K562 treated with DMSO at 1 percent for 4 hours (cell line): Measurements from ENCODE around the gene EDAR. TPM values are rescaled to one million over a fixed set of nuclear protein-coding genes. Genes with fewer than 3 reads are reported as not detected.

Experiments
- total RNA-seq: library from RNA; unstranded; fragments of 300-600 nt; gene quantifications from 2 replicates; pipeline ENCODE4 v1.2.3, GENCODE V29; 2022; ENCODE audit not compliant: insufficient read depth

The EDAR gene
- total RNA-seq, result not detected in 2 replicates

DNA sequence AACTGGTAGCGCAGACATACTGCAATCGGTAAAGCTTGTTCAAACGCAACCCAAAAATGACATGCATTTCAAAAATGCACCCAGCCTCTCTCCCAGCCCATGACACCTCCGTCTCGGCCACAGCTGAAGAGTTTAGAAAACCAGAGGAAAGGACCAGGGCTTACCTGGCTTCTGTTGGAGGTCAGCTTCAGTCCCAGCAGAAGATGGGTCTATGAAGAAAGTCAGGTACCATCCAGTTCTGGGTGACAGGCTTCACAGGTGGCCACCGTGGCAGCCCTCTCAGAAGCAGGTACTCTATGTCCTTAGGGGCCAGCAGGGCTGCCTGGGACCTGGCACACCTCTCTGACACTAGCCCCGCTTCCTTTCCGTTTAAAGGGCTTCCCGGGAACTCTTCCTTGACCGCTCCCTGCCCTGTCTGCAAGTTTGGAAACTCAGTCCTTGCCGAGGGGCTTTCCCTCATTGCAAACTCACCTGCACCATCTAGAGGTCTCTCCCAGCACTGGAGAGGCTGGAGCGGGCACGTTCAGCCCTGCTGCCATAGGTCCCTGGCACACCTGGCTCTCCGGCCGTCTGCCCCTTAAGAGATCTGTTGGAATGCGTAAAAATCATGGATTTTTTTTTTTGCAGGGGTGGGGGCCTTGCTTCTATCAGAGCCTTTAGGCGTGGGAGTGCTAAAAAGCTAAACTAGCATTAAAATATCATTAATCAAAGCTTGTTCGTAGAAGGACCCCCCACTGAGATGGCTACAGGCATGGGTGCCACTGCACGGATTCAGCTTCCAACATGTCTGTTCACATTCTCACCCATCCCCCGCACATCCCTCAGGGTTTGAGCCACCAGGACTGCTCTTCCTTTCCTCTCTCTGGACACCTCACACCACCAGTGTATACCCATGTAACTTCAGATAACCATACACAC, at the start of gene EDAR:
EDAR (minus strand) TSS at position 425 of the 918 bp plus-strand sequence. CDS start 58,206 bp downstream, outside the sequence.

Other genes with a start within 250 kb of the EDAR start
- 4.5 and 6.9 TPM in 2 replicates for gene CCDC138, start 202.4 kb downstream of the EDAR start, total RNA-seq
- gene SH3RF3, start 140.0 kb upstream of the EDAR start, total RNA-seq, result 0.39 and 0.58 TPM in 2 replicates